ENCODE data around the gene TNFSF13. TPM values are rescaled to one million over a fixed set of nuclear protein-coding genes. Genes with fewer than 3 reads are reported as not detected.

The TNFSF13 gene
- total and polyA plus RNA-seq, 2 donors (not counting 1 experiment from before 2014, with no cell fraction given): 14.7 to 20.2 TPM

DNA sequence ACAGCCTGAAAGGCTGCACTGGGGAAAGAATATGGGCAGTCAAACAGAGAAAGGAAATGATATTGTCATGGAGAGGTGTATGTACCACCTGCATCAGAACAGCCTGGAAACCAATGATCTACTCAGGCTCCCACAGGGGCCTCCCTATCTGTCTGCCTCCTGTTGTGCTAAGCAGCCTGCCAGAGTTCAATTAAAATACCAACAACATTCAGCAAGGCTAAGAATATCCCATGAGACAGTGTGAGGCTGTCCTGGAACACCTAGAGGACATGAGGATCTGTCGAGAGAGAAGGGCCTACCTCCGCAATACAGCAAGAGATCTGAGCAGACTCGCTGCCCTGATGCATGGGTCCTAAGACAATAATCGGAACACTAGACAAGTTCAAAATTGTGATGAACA lies 47.7 kb downstream of the TNFSF13 start:
- WGBS (ENCODE audit: insufficient coverage): 96% methylated on average over 3 of the region's 4 CpGs
- Histone ChIP-seq H3K27ac (ENCODE audit: low read length in 2 of 2) (no peak overlapping the region), H3K4me1 (ENCODE audit: control insufficient read depth in 2 of 2, insufficient read depth in 2 of 2, low read length in 2 of 2) (no peaks in the 10 kb centered on the region), H3K4me3 (ENCODE audit: control extremely low read depth in 1 of 5, extremely low read depth in 1 of 5, insufficient read depth in 1 of 5, low read depth in 2 of 5, low read length in 4 of 5) (no peak overlapping the region), H3K9ac (ENCODE audit: low read length) (no peak overlapping the region), H2AFZ (ENCODE audit: insufficient read depth, low read depth, low read length, poor library complexity, severe bottlenecking) (no peak overlapping the region), H3K27me3 (replicated peaks in 1 of 4; ENCODE audit: control extremely low read depth in 1 of 4, control insufficient read depth in 3 of 4, insufficient read depth in 4 of 4, low read length in 3 of 4) (no peaks in the 10 kb centered on the region), H3K4me2 (replicated peaks; ENCODE audit: low read depth, low read length, poor library complexity, severe bottlenecking) (no peak overlapping the region), H3K79me2 (ENCODE audit: control insufficient read depth, insufficient read depth, low read length) (peaks cover 46% of the 10 kb centered on the region), H3K36me3 (replicated peaks in 1 of 2; ENCODE audit: control extremely low read depth in 1 of 2, control insufficient read depth in 1 of 2, extremely low read depth in 1 of 2, insufficient read depth in 2 of 2, low read length in 1 of 2) (peaks cover 2 to 40% of the 10 kb centered on the region in 2 experiments), H3K9me3 (ENCODE audit: control extremely low read depth in 1 of 3, control insufficient read depth in 2 of 3, insufficient read depth in 1 of 3, low read length in 2 of 3) (no peaks in the 10 kb centered on the region), H4K20me1 (ENCODE audit: control insufficient read depth, insufficient read depth, low read length, poor library complexity, severe bottlenecking) (peaks cover 27% of the 10 kb centered on the region)
- ATAC-seq (ENCODE audit: low read depth): no peak
- no peak for TF ChIP-seq EZH2 (IDR thresholded peaks at IDR 0.05; ENCODE audit: borderline replicate concordance, insufficient read depth, low read depth, low read length, poor library complexity, severe bottlenecking)
- TF ChIP-seq, protein P1, sequence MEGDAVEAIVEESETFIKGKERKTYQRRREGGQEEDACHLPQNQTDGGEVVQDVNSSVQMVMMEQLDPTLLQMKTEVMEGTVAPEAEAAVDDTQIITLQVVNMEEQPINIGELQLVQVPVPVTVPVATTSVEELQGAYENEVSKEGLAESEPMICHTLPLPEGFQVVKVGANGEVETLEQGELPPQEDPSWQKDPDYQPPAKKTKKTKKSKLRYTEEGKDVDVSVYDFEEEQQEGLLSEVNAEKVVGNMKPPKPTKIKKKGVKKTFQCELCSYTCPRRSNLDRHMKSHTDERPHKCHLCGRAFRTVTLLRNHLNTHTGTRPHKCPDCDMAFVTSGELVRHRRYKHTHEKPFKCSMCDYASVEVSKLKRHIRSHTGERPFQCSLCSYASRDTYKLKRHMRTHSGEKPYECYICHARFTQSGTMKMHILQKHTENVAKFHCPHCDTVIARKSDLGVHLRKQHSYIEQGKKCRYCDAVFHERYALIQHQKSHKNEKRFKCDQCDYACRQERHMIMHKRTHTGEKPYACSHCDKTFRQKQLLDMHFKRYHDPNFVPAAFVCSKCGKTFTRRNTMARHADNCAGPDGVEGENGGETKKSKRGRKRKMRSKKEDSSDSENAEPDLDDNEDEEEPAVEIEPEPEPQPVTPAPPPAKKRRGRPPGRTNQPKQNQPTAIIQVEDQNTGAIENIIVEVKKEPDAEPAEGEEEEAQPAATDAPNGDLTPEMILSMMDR (IDR thresholded peaks at IDR 0.05): no peak
- ChIA-PET POLR2A (no interaction called here), CTCF (interaction anchor here (0.8 kb wide), 1 partner anchor 26 kb away, joined by 3 read pairs; no protein-coding TSS in a partner anchor)
- intact Hi-C loops (cut with micrococcal nuclease): no loop called here
- H3K4me3 Mint-ChIP-seq: no peak overlapping the region
- no peak for DNase-seq
- H3K27me3 Mint-ChIP-seq: no peaks in the 10 kb centered on the region
- H3K4me1 Mint-ChIP-seq: peaks cover 7% of the 10 kb centered on the region
- no peaks in the 10 kb centered on the region for H3K9me3 Mint-ChIP-seq (ENCODE audit: insufficient read depth)
- H3K27ac Mint-ChIP-seq: no peak overlapping the region

DNA sequence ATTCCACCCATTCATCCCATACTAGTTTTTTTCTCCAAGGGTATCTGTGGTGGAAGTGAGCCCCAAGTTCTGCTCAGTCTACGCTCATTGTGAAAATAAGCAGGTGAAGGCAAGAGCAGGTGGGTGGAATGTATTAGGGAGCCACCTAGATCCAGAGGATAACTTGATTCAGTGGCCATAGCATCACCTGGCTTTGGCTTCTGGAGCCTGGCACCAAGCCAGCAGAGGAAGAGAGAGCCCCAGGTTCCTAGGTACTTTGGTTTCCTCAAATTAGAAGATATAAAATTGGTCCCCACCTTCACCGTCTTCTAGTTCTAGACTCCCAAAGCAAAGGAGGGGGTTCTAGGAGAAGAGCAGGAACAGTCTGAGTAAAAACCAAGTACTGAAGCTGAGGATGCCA lies 52.1 kb downstream of the TNFSF13 start:
- 100% methylated on average over 1 of the region's 2 CpGs for WGBS (ENCODE audit: insufficient coverage)

More for the DNA sequence above, 52.1 kb downstream of the TNFSF13 start:
- peaks cover 12 to 25% of the 10 kb centered on the region in 2 donors for H3K4me1 ChIP-seq (ENCODE audit: control insufficient read depth in 2 of 2, insufficient read depth in 2 of 2, low read length in 2 of 2)
- H3K9ac ChIP-seq (ENCODE audit: low read length): no peak overlapping the region
- intact Hi-C loops (cut with micrococcal nuclease): loop anchor here (10.0 kb wide), 1 partner anchor 234 kb away; no protein-coding TSS in a partner anchor
- H3K79me2 ChIP-seq (ENCODE audit: control insufficient read depth, insufficient read depth, low read length): peaks cover 74% of the 10 kb centered on the region
- ChIA-PET CTCF (interaction anchor here (0.9 to 1.0 kb wide), 2 partner anchors 87 to 96 kb away, joined by 3 read pairs; no protein-coding TSS in a partner anchor), POLR2A (no interaction called here)
- H3K4me2 ChIP-seq (replicated peaks; ENCODE audit: low read depth, low read length, poor library complexity, severe bottlenecking): no peak overlapping the region
- H3K9me3 ChIP-seq (ENCODE audit: control extremely low read depth in 1 of 3, control insufficient read depth in 2 of 3, insufficient read depth in 1 of 3, low read length in 2 of 3): no peaks in the 10 kb centered on the region
- H3K4me3 ChIP-seq (ENCODE audit: control extremely low read depth in 1 of 5, extremely low read depth in 1 of 5, insufficient read depth in 1 of 5, low read depth in 2 of 5, low read length in 4 of 5): no peak overlapping the region
- no peak for TF ChIP-seq EZH2 (IDR thresholded peaks at IDR 0.05; ENCODE audit: borderline replicate concordance, insufficient read depth, low read depth, low read length, poor library complexity, severe bottlenecking)
- Mint-ChIP-seq H3K27me3 (no peaks in the 10 kb centered on the region), H3K9me3 (ENCODE audit: insufficient read depth) (no peaks in the 10 kb centered on the region), H3K27ac (no peak overlapping the region), H3K4me1 (peaks cover 29% of the 10 kb centered on the region), H3K4me3 (no peak overlapping the region)
- no peak overlapping the region for H2AFZ ChIP-seq (ENCODE audit: insufficient read depth, low read depth, low read length, poor library complexity, severe bottlenecking)
- H3K36me3 ChIP-seq (replicated peaks in 1 of 2; ENCODE audit: control extremely low read depth in 1 of 2, control insufficient read depth in 1 of 2, extremely low read depth in 1 of 2, insufficient read depth in 2 of 2, low read length in 1 of 2): peaks cover 1 to 19% of the 10 kb centered on the region in 2 experiments
- no peak for ATAC-seq (ENCODE audit: low read depth)
- no peak overlapping the region for H3K27ac ChIP-seq (ENCODE audit: low read length in 2 of 2)
- H4K20me1 ChIP-seq (ENCODE audit: control insufficient read depth, insufficient read depth, low read length, poor library complexity, severe bottlenecking): peaks cover 46% of the 10 kb centered on the region
- H3K27me3 ChIP-seq (replicated peaks in 1 of 4; ENCODE audit: control extremely low read depth in 1 of 4, control insufficient read depth in 3 of 4, insufficient read depth in 4 of 4, low read length in 3 of 4): no peaks in the 10 kb centered on the region
- DNase-seq: no peak

Small RNAs within 50 kb of the gene (small RNA-seq; reads per million reads assigned to genes)
- gene CD68 (ENCODE audit: insufficient read length, low read depth, low replicate concordance): not detected
- gene RF00019 (ENCODE audit: insufficient read length, low read depth, low replicate concordance): not detected
- not detected for gene SNORA48 (ENCODE audit: insufficient read length, low read depth, low replicate concordance)
- gene SNORD10 (ENCODE audit: insufficient read length, low read depth, low replicate concordance): not detected

Other genes with a start within 250 kb of the TNFSF13 start
Only the 30 nearest of the 31 such genes appear.
- 85.2 and 89.2 TPM in 2 replicates for gene NEURL4, start 229.4 kb upstream of the TNFSF13 start, total RNA-seq
- gene NEURL4, start 229.4 kb upstream of the TNFSF13 start, polyA plus RNA-seq: 54.6 and 82.6 TPM in 2 replicates
- gene ACAP1, start 222.2 kb upstream of the TNFSF13 start, total RNA-seq: 371 and 392 TPM in 2 replicates
- gene ACAP1, start 222.2 kb upstream of the TNFSF13 start, polyA plus RNA-seq: 412 and 471 TPM in 2 replicates
- gene KCTD11, start 206.6 kb upstream of the TNFSF13 start, total RNA-seq: 13.4 and 15.4 TPM in 2 replicates
- 3.1 and 4.3 TPM in 2 replicates for gene KCTD11, start 206.6 kb upstream of the TNFSF13 start, polyA plus RNA-seq
- gene TMEM95, start 203.6 kb upstream of the TNFSF13 start, total RNA-seq: 0.25 TPM in 1 of 2 replicates, not detected in the other
- not detected in 2 replicates for gene TMEM95, start 203.6 kb upstream of the TNFSF13 start, polyA plus RNA-seq
- gene TNK1, start 177.7 kb upstream of the TNFSF13 start, total RNA-seq: 10.0 and 11.7 TPM in 2 replicates
- 22.5 and 23.7 TPM in 2 replicates for gene TNK1, start 177.7 kb upstream of the TNFSF13 start, polyA plus RNA-seq
- gene PLSCR3, start 164.2 kb upstream of the TNFSF13 start, total RNA-seq: 31.1 and 31.6 TPM in 2 replicates
- 82.3 and 122 TPM in 2 replicates for gene PLSCR3, start 164.2 kb upstream of the TNFSF13 start, polyA plus RNA-seq
- 64.5 and 67.8 TPM in 2 replicates for gene TMEM256, start 154.7 kb upstream of the TNFSF13 start, total RNA-seq
- gene TMEM256, start 154.7 kb upstream of the TNFSF13 start, polyA plus RNA-seq: 29.2 and 65.4 TPM in 2 replicates
- 1.7 and 3.4 TPM in 2 replicates for gene NLGN2, start 150.9 kb upstream of the TNFSF13 start, total RNA-seq
- 0.52 and 0.68 TPM in 2 replicates for gene NLGN2, start 150.9 kb upstream of the TNFSF13 start, polyA plus RNA-seq
- not detected in 2 replicates for gene SPEM1, start 138.4 kb upstream of the TNFSF13 start, total RNA-seq
- gene SPEM1, start 138.4 kb upstream of the TNFSF13 start, polyA plus RNA-seq: not detected in 2 replicates
- gene SPEM2, start 133.1 kb upstream of the TNFSF13 start, total RNA-seq: not detected in 2 replicates
- gene SPEM2, start 133.1 kb upstream of the TNFSF13 start, polyA plus RNA-seq: not detected in 2 replicates
- gene SPEM3, start 129.9 kb upstream of the TNFSF13 start, total RNA-seq: not detected in 2 replicates
- gene SPEM3, start 129.9 kb upstream of the TNFSF13 start, polyA plus RNA-seq: not detected in 2 replicates
- 17.7 and 19.1 TPM in 2 replicates for gene TMEM102, start 123.3 kb upstream of the TNFSF13 start, total RNA-seq
- gene TMEM102, start 123.3 kb upstream of the TNFSF13 start, polyA plus RNA-seq: 5.9 and 10.8 TPM in 2 replicates
- 2.8 and 4.6 TPM in 2 replicates for gene FGF11, start 119.2 kb upstream of the TNFSF13 start, total RNA-seq
- 2.7 and 3.3 TPM in 2 replicates for gene FGF11, start 119.2 kb upstream of the TNFSF13 start, polyA plus RNA-seq
- gene CHRNB1, start 113.7 kb upstream of the TNFSF13 start, total RNA-seq: 6.2 and 6.6 TPM in 2 replicates
- 5.8 and 7.2 TPM in 2 replicates for gene CHRNB1, start 113.7 kb upstream of the TNFSF13 start, polyA plus RNA-seq
- gene ZBTB4, start 79.1 kb upstream of the TNFSF13 start, total RNA-seq: 59.4 and 62.4 TPM in 2 replicates
- 16.0 and 19.2 TPM in 2 replicates for gene ZBTB4, start 79.1 kb upstream of the TNFSF13 start, polyA plus RNA-seq
- 0.30 TPM in 1 of 2 replicates, not detected in the other for gene SLC35G6, start 77.3 kb upstream of the TNFSF13 start, total RNA-seq
- gene SLC35G6, start 77.3 kb upstream of the TNFSF13 start, polyA plus RNA-seq: 0.04 TPM in 1 of 2 replicates, not detected in the other
- gene POLR2A, start 74.4 kb upstream of the TNFSF13 start, total RNA-seq: 225 and 240 TPM in 2 replicates
- 56.5 and 77.6 TPM in 2 replicates for gene POLR2A, start 74.4 kb upstream of the TNFSF13 start, polyA plus RNA-seq
- 40.6 and 44.5 TPM in 2 replicates for gene TNFSF12, start 9.7 kb upstream of the TNFSF13 start, total RNA-seq
- gene TNFSF12, start 9.7 kb upstream of the TNFSF13 start, polyA plus RNA-seq: 31.7 and 53.4 TPM in 2 replicates
- 44.4 and 45.1 TPM in 2 replicates for gene SENP3, start 3.2 kb downstream of the TNFSF13 start, total RNA-seq
- 54.1 and 57.1 TPM in 2 replicates for gene SENP3, start 3.2 kb downstream of the TNFSF13 start, polyA plus RNA-seq
- 10.8 and 12.9 TPM in 2 replicates for gene CD68, start 20.9 kb downstream of the TNFSF13 start, total RNA-seq
- 0.66 and 3.9 TPM in 2 replicates for gene CD68, start 20.9 kb downstream of the TNFSF13 start, polyA plus RNA-seq
- 29.7 and 31.7 TPM in 2 replicates for gene MPDU1, start 25.1 kb downstream of the TNFSF13 start, total RNA-seq
- gene MPDU1, start 25.1 kb downstream of the TNFSF13 start, polyA plus RNA-seq: 47.8 and 51.5 TPM in 2 replicates
- 0.51 and 0.96 TPM in 2 replicates for gene SOX15, start 31.3 kb downstream of the TNFSF13 start, total RNA-seq
- 0.18 and 0.49 TPM in 2 replicates for gene SOX15, start 31.3 kb downstream of the TNFSF13 start, polyA plus RNA-seq
- gene FXR2, start 56.1 kb downstream of the TNFSF13 start, total RNA-seq: 44.7 and 45.8 TPM in 2 replicates
- gene FXR2, start 56.1 kb downstream of the TNFSF13 start, polyA plus RNA-seq: 37.2 and 40.1 TPM in 2 replicates
- 68.8 and 83.6 TPM in 2 replicates for gene SAT2, start 69.1 kb downstream of the TNFSF13 start, total RNA-seq
- gene SAT2, start 69.1 kb downstream of the TNFSF13 start, polyA plus RNA-seq: 33.8 and 46.2 TPM in 2 replicates
- not detected in 2 replicates for gene SHBG, start 71.4 kb downstream of the TNFSF13 start, total RNA-seq
- 0.10 TPM in 1 of 2 replicates, not detected in the other for gene SHBG, start 71.4 kb downstream of the TNFSF13 start, polyA plus RNA-seq
- 0.27 and 0.39 TPM in 2 replicates for gene ATP1B2, start 92.2 kb downstream of the TNFSF13 start, total RNA-seq
- 0.12 TPM in 1 of 2 replicates, not detected in the other for gene ATP1B2, start 92.2 kb downstream of the TNFSF13 start, polyA plus RNA-seq
- gene TP53, start 128.7 kb downstream of the TNFSF13 start, total RNA-seq: 89.9 and 101 TPM in 2 replicates
- gene TP53, start 128.7 kb downstream of the TNFSF13 start, polyA plus RNA-seq: 59.4 and 76.1 TPM in 2 replicates
- gene WRAP53, start 129.7 kb downstream of the TNFSF13 start, total RNA-seq: 17.2 and 18.2 TPM in 2 replicates
- 12.0 and 13.1 TPM in 2 replicates for gene WRAP53, start 129.7 kb downstream of the TNFSF13 start, polyA plus RNA-seq
- gene EFNB3, start 146.5 kb downstream of the TNFSF13 start, total RNA-seq: not detected in 2 replicates
- not detected in 2 replicates for gene EFNB3, start 146.5 kb downstream of the TNFSF13 start, polyA plus RNA-seq
- gene DNAH2, start 159.0 kb downstream of the TNFSF13 start, total RNA-seq: not detected in 2 replicates
- gene DNAH2, start 159.0 kb downstream of the TNFSF13 start, polyA plus RNA-seq: 0.03 TPM in 1 of 2 replicates, not detected in the other